Measurements from ENCODE around the gene PNPLA8.

GRCh38 chr7:108454317-108454673, 71.6 kb downstream of the PNPLA8 start:
- TF ChIP-seq CTCF (IDR thresholded peaks at IDR 0.05) = no peak
- TF ChIP-seq POLR2A (IDR thresholded peaks at IDR 0.05) = no peak
